ENCODE data around the gene PRF1.
"Not testable (repeated sequence)": the region's sequence is repeated elsewhere in the genome, so short reads cannot be mapped to it uniquely, and the experiment has no call there.

PRF1 gene

GRCh38 chr10:70634515-70634914, 32.0 kb upstream of the PRF1 start:
- peak; percentile 45 for DNase-seq (ENCODE audit: low read depth)
- H3K4me3 ChIP-seq (ENCODE audit: low read length), result not testable (repeated sequence)

GRCh38 chr10:70634011-70634410, 31.5 kb upstream of the PRF1 start:
- TF ChIP-seq CTCF (IDR thresholded peaks at IDR 0.05; ENCODE audit: insufficient read depth, low read depth, low read length, missing control alignments), result no peak

GRCh38 chr10:70631735-70632134, 29.2 kb upstream of the PRF1 start:
- DNase-seq (ENCODE audit: low read depth); H3K4me3 ChIP-seq (ENCODE audit: low read length): not testable (repeated sequence)

More at GRCh38 chr10:70634011-70634410, 31.5 kb upstream of the PRF1 start:
- peak; percentile 76 for DNase-seq (ENCODE audit: low read depth)
- no peak overlapping the region for H3K4me3 ChIP-seq (ENCODE audit: low read length)

- DNase-seq (ENCODE audit: low read depth), result no peak
- no peak overlapping the region for H3K4me3 ChIP-seq (ENCODE audit: low read length)
- TF ChIP-seq CTCF (IDR thresholded peaks at IDR 0.05; ENCODE audit: insufficient read depth, low read depth, low read length, missing control alignments), result no peak
Observed at GRCh38 chr10:70629338-70629737, 26.8 kb upstream of the PRF1 start.

GRCh38 chr10:70626056-70626455, 23.5 kb upstream of the PRF1 start:
- TF ChIP-seq CTCF (IDR thresholded peaks at IDR 0.05; ENCODE audit: insufficient read depth, low read depth, low read length, missing control alignments), result no peak
- DNase-seq (ENCODE audit: low read depth), result no peak
- no peak overlapping the region for H3K4me3 ChIP-seq (ENCODE audit: low read length)

- no peak for TF ChIP-seq CTCF (IDR thresholded peaks at IDR 0.05; ENCODE audit: insufficient read depth, low read depth, low read length, missing control alignments)
Observed at GRCh38 chr10:70622981-70623844, 20.7 kb upstream of the PRF1 start.

GRCh38 chr10:70622541-70622940, 20.0 kb upstream of the PRF1 start:
- no peak for TF ChIP-seq CTCF (IDR thresholded peaks at IDR 0.05; ENCODE audit: insufficient read depth, low read depth, low read length, missing control alignments)
- no peak for DNase-seq (ENCODE audit: low read depth)
- no peak overlapping the region for H3K4me3 ChIP-seq (ENCODE audit: low read length)

More at GRCh38 chr10:70622981-70623844, 20.7 kb upstream of the PRF1 start:
- no peak overlapping the region for H3K4me3 ChIP-seq (ENCODE audit: low read length)
- no peak for DNase-seq (ENCODE audit: low read depth)

- no peak overlapping the region for H3K4me3 ChIP-seq (ENCODE audit: low read length)
- no peak for TF ChIP-seq CTCF (IDR thresholded peaks at IDR 0.05; ENCODE audit: insufficient read depth, low read depth, low read length, missing control alignments)
- DNase-seq (ENCODE audit: low read depth), result no peak
Observed at GRCh38 chr10:70621503-70622078, 19.1 kb upstream of the PRF1 start.
